GM15510 (cell line): Measurements from ENCODE around the gene E2F1.

Experiments used
- POLR2A ChIP-seq: IDR thresholded peaks from 3 replicates; pipeline ENCODE4 v1.6.1; 2011; ENCODE audit warnings: borderline replicate concordance; ENCODE audit not compliant: insufficient read length; ENCODE audit errors: extremely low read depth

The E2F1 gene

GRCh38 chr20:33672426-33673113 lies 13.6 kb downstream of the E2F1 start:
- TF ChIP-seq POLR2A: no peak

GRCh38 chr20:33671573-33672288 lies 14.5 kb downstream of the E2F1 start:
- TF ChIP-seq POLR2A: no peak

- no peak for TF ChIP-seq POLR2A
Measured at GRCh38 chr20:33670715-33671499, 15.3 kb downstream of the E2F1 start.

- TF ChIP-seq POLR2A: no peak
Measured at GRCh38 chr20:33669873-33670640, 16.1 kb downstream of the E2F1 start.

- TF ChIP-seq POLR2A: no peak
Measured at GRCh38 chr20:33669224-33669623, 17.0 kb downstream of the E2F1 start.

GRCh38 chr20:33668466-33669155 lies 17.6 kb downstream of the E2F1 start:
- no peak for TF ChIP-seq POLR2A

- TF ChIP-seq POLR2A: peak; percentile 37
Measured at GRCh38 chr20:33667676-33668465, 18.3 kb downstream of the E2F1 start.

- no peak for TF ChIP-seq POLR2A
Measured at GRCh38 chr20:33667245-33667675, 18.9 kb downstream of the E2F1 start.

GRCh38 chr20:33666293-33667244 lies 19.6 kb downstream of the E2F1 start, which contains the start of gene ACTL10:
TSS of gene ACTL10 (plus strand) at chr20:33666943. CDS start at chr20:33667498, 555 bp downstream.
- peak; percentile 82 for TF ChIP-seq POLR2A

GRCh38 chr20:33664762-33665144 lies 21.4 kb downstream of the E2F1 start:
- TF ChIP-seq POLR2A: no peak

- TF ChIP-seq POLR2A: no peak
Measured at GRCh38 chr20:33664085-33664761, 22.0 kb downstream of the E2F1 start.

- TF ChIP-seq POLR2A: peak; percentile 93
Measured at GRCh38 chr20:33663161-33664084, 22.8 kb downstream of the E2F1 start.
